K562 (cell line): ENCODE results near the gene MVB12B. TPM values are rescaled to one million over a fixed set of nuclear protein-coding genes. Genes with fewer than 3 reads are reported as not detected.

Source experiments
- ATAC-seq: fragments of 200-7000 bp; cut with Tn5 transposase; 3 replicates; pipeline ENCODE4 v1.9.1; 2020; ENCODE audit warnings: moderate library complexity
- BruUV-seq: library from RNA; stranded (reverse); fragments of 400-500 nt; replicated peaks from 2 replicates; lab custom pipeline; 2021; lab: Mats Ljungman, UMichigan
- CTCF ChIA-PET: fragments of 300-600 bp; formaldehyde crosslinking; extraction: SDS; loops from one replicate; lab custom pipeline; 2021; ENCODE audit warnings: low intra/inter-chr PET ratio; lab: Yijun Ruan, JAX
- POLR2A ChIA-PET: fragments of 300-600, 350-650 bp; sonication (Branson Sonifier 250); formaldehyde crosslinking; extraction: SDS; loops from one replicate; lab custom pipeline; 2021; ENCODE audit warnings: antibody characterized with exemption, inconsistent platforms; lab: Yijun Ruan, JAX
- DNase-seq, 4 experiments: peaks; one replicate each; pipeline versions ENCODE4 v3.0.0 to v3.0.0-alpha.2; 2011 to 2018; ENCODE audit warnings: low spot score in 3 of 4, mixed read lengths in 3 of 4; ENCODE audit errors: extremely low read depth in 1 of 4
- FAIRE-seq: peaks from 2 replicates; lab custom pipeline; 2011; peaks lifted over from hg19 to GRCh38; lab: Jason Lieb, UNC
- H2AFZ ChIP-seq: 2 replicates; pipeline ENCODE4 v1.6.0; 2011; ENCODE audit warnings: low read depth, low read length, control low read depth, inconsistent platforms
- H3K27ac ChIP-seq: fragments of 200-600 bp; 3 replicates; pipeline ENCODE4 v1.8.0; 2011; ENCODE audit warnings: low read depth, mild to moderate bottlenecking, control low read depth, inconsistent platforms, low read length, moderate library complexity, mixed read lengths; ENCODE audit errors: extremely low read depth
- H3K27me3 ChIP-seq, 2 experiments: fragments of 300-600 bp in 1 of 2; 2 replicates in 1 of 2; 3 replicates in 1 of 2; pipeline versions ENCODE4 v1.6.0 to v1.8.0; 2011; ENCODE audit warnings: inconsistent platforms in 2 of 2, low read length in 2 of 2, mild to moderate bottlenecking in 1 of 2, mixed read lengths in 1 of 2, moderate library complexity in 1 of 2; ENCODE audit not compliant: control insufficient read depth in 2 of 2, insufficient read depth in 2 of 2
- H3K36me3 ChIP-seq: fragments of 300-600 bp; 3 replicates; pipeline ENCODE4 v1.8.0; 2011; ENCODE audit warnings: mild to moderate bottlenecking, low read length, inconsistent platforms; ENCODE audit not compliant: control insufficient read depth, insufficient read depth
- H3K4me1 ChIP-seq, 2 experiments: fragments of 200-600 bp in 1 of 2; replicated peaks in 1 of 2; 2 replicates in 1 of 2; 3 replicates in 1 of 2; pipeline versions ENCODE4 v1.5.1 to v1.8.0; 2011; ENCODE audit warnings: inconsistent platforms in 2 of 2, low read length in 2 of 2, mild to moderate bottlenecking in 1 of 2, mixed read lengths in 1 of 2, moderate library complexity in 1 of 2; ENCODE audit not compliant: control insufficient read depth in 2 of 2, insufficient read depth in 2 of 2
- H3K4me2 ChIP-seq: 2 replicates; pipeline ENCODE4 v1.6.1; 2011; ENCODE audit warnings: low read length, control low read depth, inconsistent platforms, mixed read lengths; ENCODE audit not compliant: insufficient read depth
- H3K4me3 ChIP-seq: fragments of 200-600 bp; sonication (generic), shearing (Covaris generic); 2 replicates; pipeline ENCODE4 v1.5.1; 2016; ENCODE audit warnings: control low read depth, inconsistent platforms
- H3K79me2 ChIP-seq: fragments of 200-600 bp; 3 replicates; pipeline ENCODE4 v1.8.0; 2011; ENCODE audit warnings: low read length, inconsistent platforms; ENCODE audit not compliant: control insufficient read depth, insufficient read depth
- H3K9ac ChIP-seq, 2 experiments: 2 replicates each; pipeline versions ENCODE4 v1.6.0 to v1.6.1; 2011; ENCODE audit warnings: low read depth in 2 of 2, low read length in 2 of 2, control low read depth in 1 of 2, inconsistent platforms in 1 of 2, mild to moderate bottlenecking in 1 of 2, mixed read lengths in 1 of 2; ENCODE audit not compliant: insufficient read depth in 1 of 2
- H3K9me1 ChIP-seq: one replicate; pipeline ENCODE4 v1.6.0; 2011; ENCODE audit warnings: inconsistent platforms, mild to moderate bottlenecking, low read length, moderate library complexity; ENCODE audit not compliant: control insufficient read depth, insufficient read depth
- H3K9me3 ChIP-seq: replicated peaks from 2 replicates; pipeline ENCODE4 v1.5.1; 2011; ENCODE audit warnings: low read depth, low read length, inconsistent platforms; ENCODE audit not compliant: control insufficient read depth, insufficient read depth
- H4K20me1 ChIP-seq: replicated peaks from 2 replicates; pipeline ENCODE4 v1.6.1; 2011; ENCODE audit warnings: low read length, inconsistent platforms, mixed read lengths; ENCODE audit not compliant: control insufficient read depth, insufficient read depth
- BMI1 ChIP-seq: fragments of 150-350 bp; IDR thresholded peaks from 2 replicates; pipeline ENCODE4 v1.6.1; 2014; ENCODE audit warnings: low read length
- CBX3 ChIP-seq, 2 experiments: IDR thresholded peaks; 1 replicate in 1 of 2; 2 replicates in 1 of 2; pipeline ENCODE4 v1.6.1; 2012; ENCODE audit warnings: inconsistent platforms in 2 of 2, low read length in 2 of 2, borderline replicate concordance in 1 of 2, control low read depth in 1 of 2
- CXXC5 ChIP-seq: fragments of 250-450 bp; sonication (Bioruptor Pico); IDR thresholded peaks from 2 replicates; pipeline ENCODE4 v1.8.0; 2022; ENCODE audit warnings: inconsistent platforms, mild to moderate bottlenecking, moderate library complexity
- DLX4 ChIP-seq: fragments of 250-450 bp; sonication (Bioruptor Pico); IDR thresholded peaks from 2 replicates; pipeline ENCODE4 v1.6.1; 2021; ENCODE audit warnings: mild to moderate bottlenecking
- MCM3 ChIP-seq: fragments of 450-650 bp; IDR thresholded peaks from 2 replicates; pipeline ENCODE4 v1.6.1; 2016
- MTF1 ChIP-seq: fragments of 250-450 bp; sonication (Bioruptor Pico); IDR thresholded peaks from 2 replicates; pipeline ENCODE4 v1.9.0; 2021; ENCODE audit warnings: moderate library complexity, mild to moderate bottlenecking, inconsistent platforms, borderline replicate concordance
- NELFE ChIP-seq: IDR thresholded peaks from 2 replicates; pipeline ENCODE4 v1.6.1; 2011; ENCODE audit warnings: mild to moderate bottlenecking; ENCODE audit not compliant: insufficient read depth, insufficient read length
- NFATC3 ChIP-seq: fragments of 450-650 bp; IDR thresholded peaks from 2 replicates; pipeline ENCODE4 v1.6.1; 2017; ENCODE audit warnings: mild to moderate bottlenecking
- RBM22 ChIP-seq: fragments of 200-400 bp; formaldehyde crosslinking; IDR thresholded peaks from 2 replicates; pipeline ENCODE4 v1.6.1; 2018; ENCODE audit warnings: low read length, low read depth; ENCODE audit not compliant: poor library complexity, severe bottlenecking
- SMARCC2 ChIP-seq: fragments of 450-650 bp; IDR thresholded peaks from 2 replicates; pipeline ENCODE4 v1.6.1; 2017; ENCODE audit warnings: antibody characterized with exemption, moderate library complexity, mild to moderate bottlenecking, low read depth
- ZNF263 ChIP-seq: sonication (generic); formaldehyde crosslinking; IDR thresholded peaks from 2 replicates; pipeline ENCODE4 v1.8.0; 2022; ENCODE audit warnings: mild to moderate bottlenecking, missing genetic modification reagents, borderline replicate concordance
- ZNF316 ChIP-seq: fragments of 450-650 bp; IDR thresholded peaks from 2 replicates; pipeline ENCODE4 v1.6.1; 2016
- ZNF449 ChIP-seq: fragments of 250-450 bp; sonication (Bioruptor Pico); IDR thresholded peaks from 2 replicates; pipeline ENCODE4 v1.8.0; 2022; ENCODE audit warnings: moderate library complexity, mild to moderate bottlenecking, inconsistent platforms
- ZNF583 ChIP-seq: fragments of 250-450 bp; sonication (Bioruptor Pico); IDR thresholded peaks from 2 replicates; pipeline ENCODE4 v1.4.0; 2020
- ZZZ3 ChIP-seq: fragments of 450-650 bp; IDR thresholded peaks from 2 replicates; pipeline ENCODE4 v1.6.1; 2016; ENCODE audit warnings: antibody characterized with exemption, mild to moderate bottlenecking, moderate library complexity
- WGBS: fragments of 100-300 bp; shearing (Covaris generic); methylation state at CpG from one replicate; pipeline ENCODE4 v1.1.6; 2016; ENCODE audit warnings: low coverage, mixed read lengths; ENCODE audit not compliant: insufficient coverage; ENCODE audit errors: missing lambda C conversion rate; 5-methylcytosine and 5-hydroxymethylcytosine counted together
- in situ Hi-C: fragments of 300-500 bp; cut with MboI; formaldehyde crosslinking; loops from 4 replicates; pipeline ENCODE4 v1.15.0; 2018; ENCODE audit warnings: inconsistent platforms, mixed read lengths
- intact Hi-C: fragments of 100-400 bp; cut with micrococcal nuclease; formaldehyde crosslinking; loops from 2 replicates; pipeline ENCODE4 v1.14.2; 2022
- polyA plus RNA-seq, 8 experiments: library from polyadenylated mRNA; depleted of rRNA in 4 of 8; stranded (reverse) in 5 of 8; unstranded in 3 of 8; fragments of >200 nt; fragmentation: Nextera tagmentation in 2 of 8; fragmentation: Illumina TruSeq in 1 of 8; extraction: Ambion mirVana in 2 of 8; extraction: Trizol in 1 of 8; gene quantifications; 2 replicates each; pipeline versions ENCODE4 v1.2.1 to v1.2.3, GENCODE V29; 2011 to 2014; ENCODE audit warnings: inconsistent platforms in 1 of 8, missing spikeins in 1 of 8
- total RNA-seq, 7 experiments: library from RNA; depleted of rRNA in 6 of 7; stranded (reverse); fragments of >200 nt in 6 of 7; fragmentation: Illumina TruSeq in 2 of 7; extraction: Trizol in 2 of 7; gene quantifications; 2 replicates each; pipeline versions ENCODE4 v1.2.1 to v1.2.3, GENCODE V29; 2011 to 2021; ENCODE audit warnings: low replicate concordance in 1 of 7
- TF ChIP-seq, protein P1 (sequence below): fragments of 200-800 bp; sonication (Bioruptor generic); IDR thresholded peaks from 2 replicates; pipeline ENCODE4 v1.6.1; 2017; ENCODE audit warnings: missing genetic modification characterization, missing compliant biosample characterization
- TF ChIP-seq, protein P2 (sequence below): conservative IDR thresholded peaks from 2 replicates; pipeline ENCODE4 v1.6.1; 2011; ENCODE audit warnings: low read depth, mild to moderate bottlenecking, low read length; ENCODE audit not compliant: control insufficient read depth

MVB12B gene
- total and polyA plus RNA-seq, 9 of the 15 experiments (the other 6 are each of a cell fraction or from before 2014, with no cell fraction given), result not detected

- TF ChIP-seq DLX4 (CRISPR knock-in tag) (no peak), ZNF316 (no peak), ZNF449 (CRISPR knock-in tag) (no peak)
These were observed 193.8 kb downstream of the MVB12B start (continued) for GRCh38 chr9:126520453-126520852.

DNA sequence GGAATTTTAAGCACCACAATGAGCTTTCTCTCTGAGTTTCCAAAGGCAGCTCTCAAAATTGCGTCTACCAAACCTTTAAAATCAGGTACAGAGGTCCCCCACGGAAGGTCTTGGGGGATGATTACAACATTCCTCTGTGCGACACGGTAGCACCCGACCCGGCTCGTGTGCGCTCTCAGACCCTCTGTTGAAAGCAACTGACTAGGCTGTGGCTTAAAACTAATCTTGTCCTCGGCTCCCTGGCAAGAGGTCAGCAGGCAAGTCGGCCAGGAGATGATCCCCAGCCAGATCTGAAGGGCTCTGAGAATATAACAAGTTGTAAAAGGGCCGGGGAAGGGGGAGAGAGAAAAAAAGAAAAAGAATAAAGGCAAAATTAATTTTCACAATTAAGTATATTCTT is 194.5 kb downstream of the MVB12B start:
- WGBS, result 0% methylated on average over 11 of the region's 11 CpGs
- no TSS peak for BruUV-seq
- POLR2A ChIA-PET, result no interaction called here
- Histone ChIP-seq H3K9me3 (no peaks in the 10 kb centered on the region), H3K4me2 (no peak overlapping the region), H3K27ac (no peak overlapping the region), H3K9ac (no peak overlapping the region), H3K4me3 (no peak overlapping the region), H2AFZ (no peak overlapping the region), H3K36me3 (no peaks in the 10 kb centered on the region), H3K4me1 (peaks cover 0 to 7% of the 10 kb centered on the region in 2 experiments; a peak in 1 of 5 replicates), H4K20me1 (peaks cover 5% of the 10 kb centered on the region; the same call in 1 of the 2 replicates), H3K27me3 (peaks cover 60 to 79% of the 10 kb centered on the region in 2 experiments), H3K79me2 (no peaks in the 10 kb centered on the region), H3K9me1 (no peaks in the 10 kb centered on the region)
- intact Hi-C loops (no loop called here), in situ Hi-C loops (no loop called here)
- ATAC-seq, result no peak
- DNase-seq, result no peak
- CTCF ChIA-PET, result no interaction called here
- no peak for FAIRE-seq
- TF ChIP-seq ZZZ3, result no peak
- TF ChIP-seq CXXC5, result no peak
- TF ChIP-seq BMI1, result no peak
- no peak for TF ChIP-seq ZNF583 (CRISPR knock-in tag)
- TF ChIP-seq NELFE, result no peak
- TF ChIP-seq MTF1 (CRISPR knock-in tag), result no peak
- TF ChIP-seq ZNF263 (CRISPR knock-in tag), result no peak
- no peak for TF ChIP-seq CBX3 (IDR thresholded peaks at IDR 0.05; ENCODE audit: borderline replicate concordance in 1 of 2, low read length in 2 of 2)
- TF ChIP-seq, protein P1, sequence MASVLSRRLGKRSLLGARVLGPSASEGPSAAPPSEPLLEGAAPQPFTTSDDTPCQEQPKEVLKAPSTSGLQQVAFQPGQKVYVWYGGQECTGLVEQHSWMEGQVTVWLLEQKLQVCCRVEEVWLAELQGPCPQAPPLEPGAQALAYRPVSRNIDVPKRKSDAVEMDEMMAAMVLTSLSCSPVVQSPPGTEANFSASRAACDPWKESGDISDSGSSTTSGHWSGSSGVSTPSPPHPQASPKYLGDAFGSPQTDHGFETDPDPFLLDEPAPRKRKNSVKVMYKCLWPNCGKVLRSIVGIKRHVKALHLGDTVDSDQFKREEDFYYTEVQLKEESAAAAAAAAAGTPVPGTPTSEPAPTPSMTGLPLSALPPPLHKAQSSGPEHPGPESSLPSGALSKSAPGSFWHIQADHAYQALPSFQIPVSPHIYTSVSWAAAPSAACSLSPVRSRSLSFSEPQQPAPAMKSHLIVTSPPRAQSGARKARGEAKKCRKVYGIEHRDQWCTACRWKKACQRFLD (CRISPR knock-in tag), result no peak
- TF ChIP-seq, protein P2, sequence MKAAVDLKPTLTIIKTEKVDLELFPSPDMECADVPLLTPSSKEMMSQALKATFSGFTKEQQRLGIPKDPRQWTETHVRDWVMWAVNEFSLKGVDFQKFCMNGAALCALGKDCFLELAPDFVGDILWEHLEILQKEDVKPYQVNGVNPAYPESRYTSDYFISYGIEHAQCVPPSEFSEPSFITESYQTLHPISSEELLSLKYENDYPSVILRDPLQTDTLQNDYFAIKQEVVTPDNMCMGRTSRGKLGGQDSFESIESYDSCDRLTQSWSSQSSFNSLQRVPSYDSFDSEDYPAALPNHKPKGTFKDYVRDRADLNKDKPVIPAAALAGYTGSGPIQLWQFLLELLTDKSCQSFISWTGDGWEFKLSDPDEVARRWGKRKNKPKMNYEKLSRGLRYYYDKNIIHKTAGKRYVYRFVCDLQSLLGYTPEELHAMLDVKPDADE, result no peak
- TF ChIP-seq NFATC3, result no peak
- no peak for TF ChIP-seq MCM3
- no peak for TF ChIP-seq SMARCC2
- no peak for TF ChIP-seq RBM22
